H9 (cell line): ENCODE measurements around the gene ING1. TPM values are rescaled to one million over a fixed set of nuclear protein-coding genes. Genes with fewer than 3 reads are reported as not detected.

Experiments
- DNase-seq: peaks from one replicate; pipeline ENCODE4 v3.0.0-alpha.2; 2017
- H2AFZ ChIP-seq: one replicate; pipeline ENCODE4 v1.6.1; 2013; ENCODE audit warnings: mild to moderate bottlenecking, low read length, control low read depth, moderate library complexity
- H2AK5ac ChIP-seq: 2 replicates; pipeline ENCODE4 v1.6.1; 2013; ENCODE audit warnings: low read length, control low read depth, mixed read lengths; ENCODE audit not compliant: insufficient read length
- H2BK120ac ChIP-seq: one replicate; pipeline ENCODE4 v1.6.1; 2013; ENCODE audit warnings: low read depth, mild to moderate bottlenecking, low read length, control low read depth, inconsistent platforms; ENCODE audit not compliant: poor library complexity, severe bottlenecking
- H2BK12ac ChIP-seq: 2 replicates; pipeline ENCODE4 v1.6.1; 2013; ENCODE audit warnings: low read length, control low read depth, mixed read lengths, low read depth; ENCODE audit not compliant: insufficient read length
- H2BK15ac ChIP-seq: 2 replicates; pipeline ENCODE4 v1.6.1; 2013; ENCODE audit warnings: low read depth, low read length, control low read depth
- H2BK20ac ChIP-seq: one replicate; pipeline ENCODE4 v1.6.1; 2013; ENCODE audit warnings: low read depth, mild to moderate bottlenecking, low read length, control low read depth, inconsistent platforms; ENCODE audit not compliant: poor library complexity, severe bottlenecking
- H2BK5ac ChIP-seq: 2 replicates; pipeline ENCODE4 v1.6.1; 2013; ENCODE audit warnings: low read length, control low read depth, mixed read lengths; ENCODE audit not compliant: insufficient read length
- H3K14ac ChIP-seq: 2 replicates; pipeline ENCODE4 v1.6.1; 2013; ENCODE audit warnings: low read length, control low read depth; ENCODE audit not compliant: insufficient read depth
- H3K18ac ChIP-seq: 2 replicates; pipeline ENCODE4 v1.6.1; 2013; ENCODE audit warnings: low read depth, mild to moderate bottlenecking, mixed read lengths, low read length, control low read depth; ENCODE audit not compliant: insufficient read length
- H3K23ac ChIP-seq: 2 replicates; pipeline ENCODE4 v1.6.1; 2013; ENCODE audit warnings: low read length, control low read depth, mixed read lengths, low read depth; ENCODE audit not compliant: insufficient read length
- H3K23me2 ChIP-seq: 2 replicates; pipeline ENCODE4 v1.6.1; 2013; ENCODE audit warnings: low read depth, mild to moderate bottlenecking, mixed read lengths, low read length, control low read depth; ENCODE audit not compliant: insufficient read length, poor library complexity, severe bottlenecking
- H3K27ac ChIP-seq: 2 replicates; pipeline ENCODE4 v1.5.1; 2013; ENCODE audit warnings: low read length, control low read depth, mixed read lengths, low read depth; ENCODE audit not compliant: insufficient read length
- H3K27me3 ChIP-seq: 2 replicates; pipeline ENCODE4 v1.6.1; 2013; ENCODE audit warnings: low read length, control low read depth, inconsistent platforms; ENCODE audit not compliant: insufficient read depth
- H3K4ac ChIP-seq: 2 replicates; pipeline ENCODE4 v1.6.1; 2013; ENCODE audit warnings: low read depth, mild to moderate bottlenecking, control low read depth, inconsistent platforms, low read length, moderate library complexity
- H3K4me1 ChIP-seq: 2 replicates; pipeline ENCODE4 v1.6.1; 2013; ENCODE audit warnings: low read length, control low read depth, inconsistent platforms; ENCODE audit not compliant: insufficient read depth
- H3K4me2 ChIP-seq: 2 replicates; pipeline ENCODE4 v1.6.1; 2013; ENCODE audit warnings: low read length, control low read depth, mixed read lengths; ENCODE audit not compliant: insufficient read length, insufficient read depth
- H3K56ac ChIP-seq: 2 replicates; pipeline ENCODE4 v1.6.1; 2013; ENCODE audit warnings: low read depth, mild to moderate bottlenecking, mixed read lengths, low read length, control low read depth; ENCODE audit not compliant: insufficient read length
- H3K79me1 ChIP-seq: 2 replicates; pipeline ENCODE4 v1.6.1; 2013; ENCODE audit warnings: low read depth, mild to moderate bottlenecking, moderate library complexity, low read length, control low read depth, inconsistent platforms; ENCODE audit not compliant: insufficient read depth, poor library complexity, severe bottlenecking
- H3K79me2 ChIP-seq: 2 replicates; pipeline ENCODE4 v1.6.1; 2013; ENCODE audit warnings: low read length, control low read depth, inconsistent platforms; ENCODE audit not compliant: insufficient read depth
- H3K9ac ChIP-seq: 2 replicates; pipeline ENCODE4 v1.6.1; 2013; ENCODE audit warnings: low read length, control low read depth, mixed read lengths; ENCODE audit not compliant: insufficient read length; ENCODE audit errors: extremely low read depth
- H3K9me3 ChIP-seq: one replicate; pipeline ENCODE4 v1.6.1; 2013; ENCODE audit warnings: low read depth, low read length, inconsistent platforms; ENCODE audit not compliant: control insufficient read depth
- H3T11ph ChIP-seq: one replicate; pipeline ENCODE4 v1.6.1; 2013; ENCODE audit warnings: mild to moderate bottlenecking, low read length, control low read depth, inconsistent platforms
- H4K20me1 ChIP-seq: one replicate; pipeline ENCODE4 v1.6.1; 2013; ENCODE audit not compliant: control insufficient read depth, insufficient read length, insufficient read depth
- H4K5ac ChIP-seq: 2 replicates; pipeline ENCODE4 v1.6.1; 2013; ENCODE audit warnings: low read depth, mild to moderate bottlenecking, mixed read lengths, low read length, control low read depth; ENCODE audit not compliant: insufficient read length
- H4K8ac ChIP-seq: replicated peaks from 2 replicates; pipeline ENCODE4 v1.6.1; 2013; ENCODE audit warnings: low read length, control low read depth, mixed read lengths, low read depth; ENCODE audit not compliant: insufficient read length
- H4K91ac ChIP-seq: 2 replicates; pipeline ENCODE4 v1.6.1; 2013; ENCODE audit warnings: low read depth, mild to moderate bottlenecking, moderate library complexity, mixed read lengths, low read length, control low read depth; ENCODE audit not compliant: insufficient read length
- H3K27ac Mint-ChIP-seq, 3 experiments: 2 replicates in 2 of 3; 3 replicates in 1 of 3; pipeline ENCODE4 v1.8.0; 2020 to 2021; ENCODE audit warnings: mixed read lengths in 3 of 3, mild to moderate bottlenecking in 1 of 3, moderate library complexity in 1 of 3
- H3K27me3 Mint-ChIP-seq: 2 replicates; pipeline ENCODE4 v1.8.0; 2021; ENCODE audit warnings: low read depth, mild to moderate bottlenecking, moderate library complexity, mixed read lengths
- H3K36me3 Mint-ChIP-seq, 3 experiments: 2 replicates in 2 of 3; 3 replicates in 1 of 3; pipeline ENCODE4 v1.8.0; 2020 to 2021; ENCODE audit warnings: low read depth in 3 of 3, mixed read lengths in 3 of 3; ENCODE audit not compliant: insufficient read depth in 1 of 3
- H3K4me1 Mint-ChIP-seq, 2 experiments: 2 replicates each; pipeline ENCODE4 v1.8.0; 2020; ENCODE audit warnings: mixed read lengths in 2 of 2
- H3K4me3 Mint-ChIP-seq, 2 experiments: 2 replicates in 1 of 2; 3 replicates in 1 of 2; pipeline ENCODE4 v1.8.0; 2020 to 2021; ENCODE audit warnings: mild to moderate bottlenecking in 2 of 2, mixed read lengths in 2 of 2, moderate library complexity in 1 of 2
- H3K9me3 Mint-ChIP-seq, 2 experiments: 2 replicates in 1 of 2; 3 replicates in 1 of 2; pipeline ENCODE4 v1.8.0; 2020; ENCODE audit warnings: mild to moderate bottlenecking in 2 of 2, mixed read lengths in 2 of 2, moderate library complexity in 1 of 2
- WGBS: extraction: QIAGEN DNeasy Blood & Tissue Kit; methylation state at CpG from one replicate; pipeline ENCODE4 v1.1.7; 2013; ENCODE audit warnings: missing lambda C conversion rate, low lambda C conversion rate, mixed read lengths; ENCODE audit not compliant: insufficient read length; ENCODE audit errors: extremely low coverage; 5-methylcytosine and 5-hydroxymethylcytosine counted together
- total RNA-seq: library from RNA; stranded (reverse); gene quantifications from 2 replicates; pipeline ENCODE4 v1.2.1, GENCODE V29; 2021
- TF ChIP-seq, protein P1 (sequence below): fragments of 200-600 bp; sonication (generic); conservative IDR thresholded peaks from 3 replicates; pipeline ENCODE4 v1.8.0; 2021; ENCODE audit warnings: antibody characterized with exemption, mild to moderate bottlenecking

The ING1 gene
- total RNA-seq, 1 experiment from 2014 or later, result 17.3 TPM

DNA sequence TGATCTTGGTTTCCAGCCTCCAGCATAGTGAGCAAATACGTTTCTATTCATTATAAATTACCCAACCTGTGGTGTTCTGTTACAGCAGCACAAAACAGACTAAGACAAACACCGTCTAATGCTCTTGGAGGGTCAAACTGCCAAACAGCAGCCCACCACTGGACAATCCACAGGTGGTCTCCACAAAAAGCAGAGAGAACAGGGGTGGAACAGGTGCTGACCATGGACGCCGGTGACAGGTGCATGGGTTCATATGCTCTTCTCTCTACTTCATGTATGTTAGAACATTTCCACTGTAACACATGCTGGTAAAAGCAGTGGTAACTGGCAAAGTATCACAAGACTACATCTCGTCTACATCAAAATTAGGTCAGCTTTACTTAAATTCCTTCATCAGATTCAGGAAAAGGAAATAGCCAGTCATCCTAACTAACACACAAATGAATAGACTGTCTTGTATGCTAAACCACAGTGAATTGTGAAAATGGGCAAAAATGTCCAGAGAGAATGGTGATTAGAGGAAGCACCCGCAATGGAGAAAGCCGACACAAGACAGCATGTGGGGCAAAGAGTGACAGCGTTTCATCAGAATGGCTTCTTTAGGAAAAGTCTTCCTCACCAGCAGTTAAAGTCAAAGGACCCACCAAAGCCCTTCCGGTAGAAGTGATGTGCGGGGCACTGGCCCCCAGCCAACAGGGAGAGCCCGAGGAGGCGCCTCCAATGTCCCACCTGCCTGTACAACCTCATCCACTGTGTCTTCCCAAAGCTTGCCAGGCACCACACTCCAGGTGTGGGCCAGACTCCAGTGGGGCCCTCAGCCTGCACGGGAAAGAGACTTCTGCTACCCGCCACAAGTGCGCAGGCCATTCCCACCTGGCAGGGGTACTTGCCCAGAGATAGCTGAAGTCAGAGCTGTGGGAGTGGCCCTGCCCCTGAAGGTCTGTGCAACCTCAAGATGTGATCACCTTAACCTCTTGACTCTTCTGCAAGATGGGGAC lies 14.1 kb upstream of the ING1 start:
- no CpG with 5 or more reads among the region's 15 CpGs for WGBS
- TF ChIP-seq, protein P1, sequence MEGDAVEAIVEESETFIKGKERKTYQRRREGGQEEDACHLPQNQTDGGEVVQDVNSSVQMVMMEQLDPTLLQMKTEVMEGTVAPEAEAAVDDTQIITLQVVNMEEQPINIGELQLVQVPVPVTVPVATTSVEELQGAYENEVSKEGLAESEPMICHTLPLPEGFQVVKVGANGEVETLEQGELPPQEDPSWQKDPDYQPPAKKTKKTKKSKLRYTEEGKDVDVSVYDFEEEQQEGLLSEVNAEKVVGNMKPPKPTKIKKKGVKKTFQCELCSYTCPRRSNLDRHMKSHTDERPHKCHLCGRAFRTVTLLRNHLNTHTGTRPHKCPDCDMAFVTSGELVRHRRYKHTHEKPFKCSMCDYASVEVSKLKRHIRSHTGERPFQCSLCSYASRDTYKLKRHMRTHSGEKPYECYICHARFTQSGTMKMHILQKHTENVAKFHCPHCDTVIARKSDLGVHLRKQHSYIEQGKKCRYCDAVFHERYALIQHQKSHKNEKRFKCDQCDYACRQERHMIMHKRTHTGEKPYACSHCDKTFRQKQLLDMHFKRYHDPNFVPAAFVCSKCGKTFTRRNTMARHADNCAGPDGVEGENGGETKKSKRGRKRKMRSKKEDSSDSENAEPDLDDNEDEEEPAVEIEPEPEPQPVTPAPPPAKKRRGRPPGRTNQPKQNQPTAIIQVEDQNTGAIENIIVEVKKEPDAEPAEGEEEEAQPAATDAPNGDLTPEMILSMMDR, result no peak
- H3K27me3 Mint-ChIP-seq, result no peaks in the 10 kb centered on the region

More for the DNA sequence above, 14.1 kb upstream of the ING1 start:
- Histone ChIP-seq H2BK20ac (no peak overlapping the region), H3K14ac (no peak overlapping the region), H3K79me1 (no peaks in the 10 kb centered on the region), H2BK5ac (no peak overlapping the region), H3K56ac (no peak overlapping the region), H3K4ac (no peak overlapping the region), H2AK5ac (no peak overlapping the region), H3T11ph (no peak overlapping the region), H2BK120ac (no peak overlapping the region), H3K79me2 (no peaks in the 10 kb centered on the region), H3K9me3 (no peaks in the 10 kb centered on the region), H4K20me1 (no peaks in the 10 kb centered on the region), H4K8ac (no peak overlapping the region), H3K18ac (no peak overlapping the region), H3K23me2 (no peaks in the 10 kb centered on the region), H3K27me3 (no peaks in the 10 kb centered on the region), H3K23ac (no peak overlapping the region), H4K5ac (no peak overlapping the region), H2AFZ (no peak overlapping the region), H3K9ac (no peak overlapping the region), H3K27ac (no peak overlapping the region), H4K91ac (no peak overlapping the region), H3K4me1 (no peaks in the 10 kb centered on the region), H3K4me2 (no peak overlapping the region), H2BK15ac (no peak overlapping the region), H2BK12ac (no peak overlapping the region)
- Mint-ChIP-seq H3K4me3 (no peak overlapping the region), H3K27ac (no peak overlapping the region), H3K36me3 (peaks cover 30 to 69% (median 65%) of the 10 kb centered on the region in 3 experiments; a peak in 6 of 7 replicates), H3K4me1 (peaks cover 6 to 9% of the 10 kb centered on the region in 2 experiments), H3K9me3 (no peaks in the 10 kb centered on the region)
- no peak for DNase-seq
